Type B pancreatic cell (in vitro differentiated cells): ENCODE data around the gene DSEL. TPM values are rescaled to one million over a fixed set of nuclear protein-coding genes. Genes with fewer than 3 reads are reported as not detected.

Experiments used
- DNase-seq: peaks from one replicate; pipeline ENCODE4 v3.0.0; 2021; ENCODE audit warnings: mixed read lengths; ENCODE audit not compliant: unreplicated experiment; ENCODE audit errors: extremely low spot score
- H3K27ac Mint-ChIP-seq: 2 replicates; pipeline ENCODE4 v1.8.0; 2021; ENCODE audit warnings: mild to moderate bottlenecking, mixed read lengths
- H3K27me3 Mint-ChIP-seq: 2 replicates; pipeline ENCODE4 v1.8.0; 2021; ENCODE audit warnings: mixed read lengths
- H3K36me3 Mint-ChIP-seq: 2 replicates; pipeline ENCODE4 v1.8.0; 2021; ENCODE audit warnings: mixed read lengths
- H3K4me1 Mint-ChIP-seq: one replicate; pipeline ENCODE4 v1.8.0; 2021; ENCODE audit warnings: mixed read lengths; ENCODE audit not compliant: unreplicated experiment
- H3K4me3 Mint-ChIP-seq: 2 replicates; pipeline ENCODE4 v1.8.0; 2021; ENCODE audit warnings: mild to moderate bottlenecking, mixed read lengths
- H3K9me3 Mint-ChIP-seq: 2 replicates; pipeline ENCODE4 v1.8.0; 2021; ENCODE audit warnings: mixed read lengths
- CTCF ChIP-seq: fragments of 200-600 bp; sonication (generic); conservative IDR thresholded peaks from 2 replicates; pipeline ENCODE4 v1.5.0; 2021; ENCODE audit warnings: antibody characterized with exemption, mild to moderate bottlenecking
- total RNA-seq: library from RNA; stranded (reverse); gene quantifications from 2 replicates; pipeline ENCODE4 v1.2.1, GENCODE V29; 2021; ENCODE audit warnings: low replicate concordance

The DSEL gene
- total RNA-seq, 1 donor from 2014 or later = 6.9 TPM

GRCh38 chr18:67483237-67483636 lies 33.3 kb downstream of the DSEL start:
- no peaks in the 10 kb centered on the region for H3K27me3 Mint-ChIP-seq
- no peak overlapping the region for H3K27ac Mint-ChIP-seq
- no peaks in the 10 kb centered on the region for H3K4me1 Mint-ChIP-seq
- H3K36me3 Mint-ChIP-seq = no peaks in the 10 kb centered on the region
- DNase-seq = no peak
- no peak overlapping the region for H3K4me3 Mint-ChIP-seq
- H3K9me3 Mint-ChIP-seq = no peaks in the 10 kb centered on the region
- no peak for TF ChIP-seq CTCF

- no peaks in the 10 kb centered on the region for H3K36me3 Mint-ChIP-seq
- no peak for TF ChIP-seq CTCF
Measured at GRCh38 chr18:67478249-67478648, 38.3 kb downstream of the DSEL start.

GRCh38 chr18:67477522-67477921 lies 39.0 kb downstream of the DSEL start:
- H3K9me3 Mint-ChIP-seq = no peaks in the 10 kb centered on the region
- no peaks in the 10 kb centered on the region for H3K36me3 Mint-ChIP-seq
- DNase-seq = no peak
- no peak overlapping the region for H3K27ac Mint-ChIP-seq
- no peaks in the 10 kb centered on the region for H3K4me1 Mint-ChIP-seq
- no peak for TF ChIP-seq CTCF
- no peaks in the 10 kb centered on the region for H3K27me3 Mint-ChIP-seq
- no peak overlapping the region for H3K4me3 Mint-ChIP-seq

More at GRCh38 chr18:67478249-67478648, 38.3 kb downstream of the DSEL start:
- Mint-ChIP-seq H3K9me3 (no peaks in the 10 kb centered on the region), H3K4me3 (no peak overlapping the region), H3K27ac (no peak overlapping the region), H3K27me3 (no peaks in the 10 kb centered on the region), H3K4me1 (no peaks in the 10 kb centered on the region)
- no peak for DNase-seq

GRCh38 chr18:67476585-67476984 lies 39.9 kb downstream of the DSEL start:
- H3K4me1 Mint-ChIP-seq = no peaks in the 10 kb centered on the region
- H3K27ac Mint-ChIP-seq = no peak overlapping the region
- H3K36me3 Mint-ChIP-seq = no peaks in the 10 kb centered on the region
- no peaks in the 10 kb centered on the region for H3K27me3 Mint-ChIP-seq
- no peaks in the 10 kb centered on the region for H3K9me3 Mint-ChIP-seq
- H3K4me3 Mint-ChIP-seq = no peak overlapping the region
- no peak for TF ChIP-seq CTCF
- no peak for DNase-seq

- no peak for TF ChIP-seq CTCF
- Mint-ChIP-seq H3K4me1 (no peaks in the 10 kb centered on the region), H3K27ac (no peak overlapping the region)
Measured at GRCh38 chr18:67475673-67476072, 40.8 kb downstream of the DSEL start.

GRCh38 chr18:67468038-67468437 lies 48.5 kb downstream of the DSEL start:
- H3K4me3 Mint-ChIP-seq = no peak overlapping the region
- no peaks in the 10 kb centered on the region for H3K27me3 Mint-ChIP-seq
- H3K9me3 Mint-ChIP-seq = peaks cover 4% of the 10 kb centered on the region
- TF ChIP-seq CTCF = no peak
- peaks cover 3% of the 10 kb centered on the region for H3K4me1 Mint-ChIP-seq
- DNase-seq = no peak
- no peaks in the 10 kb centered on the region for H3K36me3 Mint-ChIP-seq
- H3K27ac Mint-ChIP-seq = no peak overlapping the region

More at GRCh38 chr18:67475673-67476072, 40.8 kb downstream of the DSEL start:
- Mint-ChIP-seq H3K36me3 (no peaks in the 10 kb centered on the region), H3K4me3 (no peak overlapping the region), H3K27me3 (no peaks in the 10 kb centered on the region), H3K9me3 (no peaks in the 10 kb centered on the region)
- DNase-seq = no peak
